Astrocyte (in vitro differentiated cells and primary cell): ENCODE results near the gene AKR1B15.

Experiments
- CTCF ChIP-seq: IDR thresholded peaks from 2 replicates; pipeline ENCODE4 v1.5.1; 2011; ENCODE audit warnings: low read depth, mild to moderate bottlenecking, inconsistent platforms, low read length, moderate library complexity; ENCODE audit not compliant: insufficient read depth
- EZH2 ChIP-seq: IDR thresholded peaks from 2 replicates; pipeline ENCODE4 v1.6.1; 2012; ENCODE audit warnings: mild to moderate bottlenecking, low read length, inconsistent platforms; ENCODE audit not compliant: insufficient read depth

DNA sequence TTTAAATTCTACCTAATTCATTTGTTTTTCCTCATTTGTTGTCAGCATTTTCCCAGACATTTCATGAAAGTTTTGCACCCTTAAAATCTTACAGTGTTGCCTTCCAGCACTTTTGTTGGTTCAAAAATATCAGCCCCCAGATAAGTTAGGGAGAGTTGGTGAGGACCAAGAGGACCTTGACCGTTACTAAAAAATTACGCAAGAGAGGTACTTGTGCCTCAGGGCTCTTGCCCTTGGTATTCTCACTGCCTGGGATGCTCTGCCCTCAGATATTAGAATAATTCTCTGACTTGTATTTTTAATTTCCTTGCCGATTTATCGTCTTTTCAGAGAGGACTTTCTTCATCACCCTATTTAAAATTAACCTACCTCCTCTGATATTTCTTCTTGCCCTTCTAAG is 3.5 kb upstream of the AKR1B15 start:
- TF ChIP-seq CTCF (no peak), EZH2 (no peak)
